Pons (tissue), 1 donor: ENCODE data around the gene STXBP3.
A peak's percentile ranks its signal among the peaks of the same experiment; 100 is the strongest.

Experiments used
- DNase-seq: peaks from one replicate; pipeline ENCODE4 v3.0.0-alpha.2; 2016; ENCODE audit warnings: low spot score

STXBP3 gene

DNA sequence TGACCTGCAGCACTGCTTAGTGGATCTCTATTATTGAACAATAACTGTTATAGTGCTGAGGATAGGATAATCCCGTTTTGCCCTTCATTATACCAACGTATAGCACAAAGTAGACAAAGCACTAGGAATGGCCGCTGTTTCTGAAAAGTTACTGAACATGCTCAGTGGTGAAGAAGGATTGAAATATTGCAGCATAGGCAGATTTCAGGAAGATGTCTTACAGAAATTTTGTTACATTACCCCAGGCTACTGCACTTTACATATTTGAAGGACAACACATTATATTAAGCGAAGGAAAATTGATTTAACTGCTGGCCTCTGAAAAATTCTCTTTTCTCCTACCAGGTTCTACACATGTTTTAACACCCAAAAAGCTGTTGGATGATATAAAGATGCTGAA, 62.0 kb downstream of the STXBP3 start:
- DNase-seq: no peak

DNA sequence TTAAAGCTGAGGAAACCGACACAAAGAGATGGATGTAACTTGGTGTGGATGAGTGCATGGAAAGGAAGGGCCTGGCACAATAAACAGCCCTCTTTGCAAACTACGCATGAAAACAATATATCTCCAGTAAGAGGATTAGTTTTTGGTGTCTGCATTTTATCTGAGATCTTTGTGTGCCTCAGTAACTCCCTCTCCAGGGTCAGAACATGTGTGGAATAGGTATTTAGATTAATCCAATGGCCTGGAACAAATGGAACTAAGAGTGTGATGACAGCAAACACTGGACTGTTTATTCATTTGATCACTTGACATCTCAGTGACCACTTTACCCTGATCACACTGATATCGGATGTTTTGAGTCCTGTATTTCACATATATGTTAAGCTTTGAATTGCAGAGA, 65.1 kb downstream of the STXBP3 start:
- DNase-seq: no peak

DNA sequence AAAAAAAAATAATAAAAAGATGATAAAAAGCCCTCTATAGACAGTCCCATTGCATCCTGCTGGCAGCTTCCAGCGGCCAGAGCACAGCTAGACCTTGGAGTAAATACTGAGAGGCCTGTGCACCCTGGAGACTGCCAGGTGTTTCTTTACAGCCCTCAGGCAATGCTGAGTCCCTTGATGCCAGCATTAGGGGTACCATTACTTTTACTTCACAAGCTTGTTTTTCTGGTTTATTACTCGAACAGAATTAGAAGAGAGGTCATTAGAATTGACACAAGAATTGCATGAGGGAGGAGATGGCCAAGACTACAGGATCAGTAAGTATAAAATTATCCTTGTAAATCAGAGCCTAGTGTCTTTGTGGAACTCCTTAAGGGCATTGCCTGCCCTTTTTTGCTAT, 66.9 kb downstream of the STXBP3 start:
- no peak for DNase-seq

DNA sequence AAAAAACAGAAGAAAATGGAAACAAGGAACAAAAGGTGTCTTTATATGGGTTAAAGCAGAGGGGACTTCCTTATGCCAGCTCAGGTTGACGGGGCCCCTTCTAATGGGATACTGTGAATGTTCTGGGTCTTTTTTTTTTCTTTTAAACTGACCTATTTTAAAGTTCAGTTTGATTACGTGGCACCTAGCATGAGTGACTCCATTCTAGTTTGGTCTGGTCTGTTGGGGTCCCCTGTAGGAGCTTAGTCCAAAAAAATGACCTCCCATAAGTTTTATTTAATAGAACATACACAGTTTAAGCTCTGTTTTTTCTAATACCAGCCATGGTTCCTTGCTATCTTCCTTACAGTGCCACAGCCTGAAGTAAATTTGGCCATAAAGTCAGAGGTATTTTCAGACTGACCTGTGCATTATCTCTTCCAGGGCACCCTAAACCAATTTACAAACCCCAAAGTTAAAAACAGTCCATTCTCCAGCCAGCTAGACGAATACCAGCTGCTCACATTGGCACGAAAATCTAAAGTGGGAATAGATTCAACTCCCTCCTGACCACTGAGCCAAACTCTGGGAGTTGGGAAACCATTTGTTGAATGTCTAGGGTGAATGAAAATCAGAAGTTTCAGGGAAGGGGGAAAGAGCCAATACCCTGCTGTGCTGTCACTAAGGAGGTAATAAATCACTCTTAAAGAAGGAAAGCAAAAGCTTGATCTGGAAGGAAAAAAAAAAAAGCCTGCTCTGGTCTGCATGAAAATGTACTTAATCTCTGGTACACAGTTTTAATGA, 68.1 kb downstream of the STXBP3 start:
- peak; percentile 79 for DNase-seq

DNA sequence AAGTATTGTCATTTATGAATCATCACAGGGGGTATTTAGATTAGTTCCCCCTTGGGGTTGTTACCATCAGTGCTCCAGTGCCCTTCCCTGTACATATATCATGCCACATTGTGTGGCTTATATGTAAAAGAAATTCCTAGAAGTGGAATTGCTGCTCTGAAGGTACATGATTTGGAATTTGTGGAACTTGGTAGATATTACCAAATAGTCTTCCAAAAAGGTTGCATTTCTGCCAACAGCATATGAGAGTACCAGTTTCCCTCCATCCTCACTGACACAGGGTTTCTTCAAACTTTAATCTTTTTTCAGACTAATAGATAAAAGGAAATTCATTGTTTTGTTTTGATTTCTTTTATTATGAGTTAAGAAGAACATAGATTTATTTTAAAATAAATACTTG, 69.1 kb downstream of the STXBP3 start:
- peak; percentile 31 for DNase-seq

DNA sequence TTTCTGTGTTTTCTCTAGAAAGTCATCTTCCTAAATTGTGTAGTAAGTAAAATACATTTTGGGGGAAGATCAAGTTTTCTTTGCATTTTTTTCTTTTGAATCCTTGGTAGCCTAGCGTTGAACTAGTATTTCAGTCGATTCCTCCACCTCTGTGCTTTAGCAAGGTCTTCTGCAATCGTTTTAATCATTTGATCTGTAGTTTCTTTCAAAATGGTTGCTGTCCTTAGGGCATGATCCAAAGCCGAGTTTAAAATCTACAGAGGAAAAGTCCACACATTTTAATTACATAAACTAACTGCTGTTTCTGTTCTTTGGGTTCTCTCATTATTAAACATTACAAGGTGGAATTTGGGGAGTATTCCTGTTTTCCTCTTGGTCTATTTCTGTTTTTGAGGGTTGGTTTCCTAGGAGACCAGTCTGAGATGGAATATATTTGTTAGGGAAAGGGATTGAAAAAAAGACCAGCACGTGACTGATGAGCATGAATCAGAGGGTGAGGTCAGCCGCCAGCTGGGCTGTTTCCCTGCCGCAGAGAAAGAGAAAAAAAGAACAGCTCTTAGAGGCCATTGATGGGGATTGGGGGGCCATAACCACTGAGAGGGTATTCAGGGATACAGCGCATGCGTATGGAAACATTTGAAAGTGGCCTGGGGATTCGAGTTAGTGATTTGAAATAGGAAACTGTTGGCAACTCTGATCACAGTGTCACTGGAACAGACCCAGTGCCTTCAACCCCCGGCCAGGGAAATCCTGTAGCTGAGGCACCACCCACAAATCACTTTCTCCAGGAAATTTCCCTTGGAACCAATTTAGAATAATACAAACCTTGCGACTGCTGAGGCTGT, 69.8 kb downstream of the STXBP3 start:
- peak; percentile 96 for DNase-seq

DNA sequence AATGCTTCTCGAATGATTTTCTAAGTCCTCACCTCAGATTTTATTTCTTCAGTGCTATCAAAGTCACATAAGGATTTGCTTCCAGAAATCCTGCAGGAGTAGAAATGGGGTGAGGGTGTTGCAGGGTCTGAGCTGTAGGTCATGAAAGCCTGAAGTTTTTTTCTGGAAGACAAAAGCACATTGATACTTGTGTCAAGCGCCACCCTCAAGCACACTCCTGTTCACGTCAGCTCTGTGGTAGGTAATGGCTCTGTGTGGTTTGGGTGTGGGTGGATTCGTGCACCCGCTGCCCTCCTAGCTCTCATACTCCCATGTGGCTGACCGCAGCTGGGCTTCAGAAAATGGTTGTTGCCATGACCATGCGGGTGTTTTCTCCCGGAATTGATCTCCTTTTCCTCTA, 70.5 kb downstream of the STXBP3 start:
- peak; percentile 78 for DNase-seq

DNA sequence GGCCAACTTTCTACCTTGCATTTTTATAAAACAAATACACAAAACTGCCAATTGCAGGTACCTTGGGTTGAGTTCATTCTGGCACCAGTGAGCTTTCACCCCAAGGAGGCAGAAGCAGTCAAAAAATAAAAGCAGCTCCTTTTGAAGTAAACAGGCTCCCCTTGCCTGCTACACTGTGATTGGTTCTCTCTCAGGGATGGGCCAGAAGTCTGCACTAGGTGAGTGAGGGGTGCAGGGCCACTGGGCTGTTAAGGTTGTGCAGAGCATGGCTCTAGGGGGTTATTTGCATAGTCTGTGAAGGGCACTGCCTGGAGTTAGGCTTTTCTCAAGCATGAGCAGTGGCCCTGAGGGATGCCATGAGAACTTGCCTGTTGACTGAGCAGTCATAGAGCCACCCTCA, 71.3 kb downstream of the STXBP3 start:
- DNase-seq: no peak

DNA sequence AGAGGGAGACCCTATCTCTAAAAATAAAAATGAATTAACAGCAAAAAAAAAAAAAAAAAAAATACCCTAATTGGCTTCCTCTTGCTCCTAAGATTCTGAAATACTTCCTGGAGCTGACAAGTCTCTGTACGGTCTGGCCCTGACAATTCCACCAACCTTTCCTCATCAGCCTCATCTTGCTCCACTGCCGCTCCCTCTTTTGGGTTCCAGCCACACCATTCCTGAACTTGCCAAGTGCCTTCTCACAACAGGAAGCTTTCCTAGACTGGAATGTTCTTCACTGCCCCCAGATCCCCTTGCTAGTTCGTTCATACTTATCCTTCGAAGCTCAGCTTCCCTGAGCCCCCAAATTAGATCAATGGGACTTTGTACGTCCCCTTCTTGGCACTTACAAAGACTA, 73.4 kb downstream of the STXBP3 start:
- DNase-seq: no peak

DNA sequence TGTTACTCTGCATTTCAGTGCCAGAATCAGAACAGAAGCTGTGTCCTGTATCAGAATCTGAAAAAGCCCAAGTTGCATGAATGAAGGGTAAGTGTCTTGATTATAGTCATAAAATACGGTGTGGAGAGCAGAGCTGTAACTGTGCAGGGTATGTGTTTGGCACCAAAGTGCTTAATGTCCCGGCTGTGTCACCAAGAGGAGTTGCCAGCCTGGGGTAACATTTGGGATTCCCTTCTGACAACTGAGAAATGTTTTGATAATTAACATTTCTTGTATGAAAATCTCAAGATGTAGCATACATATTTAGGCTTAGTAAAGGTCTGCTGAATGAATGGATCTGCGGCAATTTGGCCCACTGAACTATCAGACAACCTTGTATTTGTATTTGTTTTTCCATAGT, 77.2 kb downstream of the STXBP3 start:
- no peak for DNase-seq

DNA sequence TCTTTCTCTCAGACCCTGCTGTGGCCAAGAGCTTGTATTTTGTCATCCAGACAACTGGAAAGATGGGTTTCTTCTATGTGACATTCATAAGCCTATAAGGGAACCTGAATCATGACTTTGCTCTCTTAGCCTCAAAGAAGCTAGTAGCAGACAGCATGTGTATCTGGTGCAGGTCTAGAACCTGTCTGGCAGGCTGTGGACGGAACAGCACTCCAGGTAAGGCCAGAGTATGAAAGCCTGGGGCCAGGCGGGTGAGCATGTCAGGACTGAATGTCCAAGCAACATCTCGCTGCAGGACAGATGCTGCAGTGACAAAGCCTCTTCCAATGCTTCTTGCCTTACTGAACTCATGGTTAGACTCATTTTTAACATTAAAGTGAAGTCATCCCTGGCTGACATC, 77.6 kb downstream of the STXBP3 start:
- DNase-seq: no peak

DNA sequence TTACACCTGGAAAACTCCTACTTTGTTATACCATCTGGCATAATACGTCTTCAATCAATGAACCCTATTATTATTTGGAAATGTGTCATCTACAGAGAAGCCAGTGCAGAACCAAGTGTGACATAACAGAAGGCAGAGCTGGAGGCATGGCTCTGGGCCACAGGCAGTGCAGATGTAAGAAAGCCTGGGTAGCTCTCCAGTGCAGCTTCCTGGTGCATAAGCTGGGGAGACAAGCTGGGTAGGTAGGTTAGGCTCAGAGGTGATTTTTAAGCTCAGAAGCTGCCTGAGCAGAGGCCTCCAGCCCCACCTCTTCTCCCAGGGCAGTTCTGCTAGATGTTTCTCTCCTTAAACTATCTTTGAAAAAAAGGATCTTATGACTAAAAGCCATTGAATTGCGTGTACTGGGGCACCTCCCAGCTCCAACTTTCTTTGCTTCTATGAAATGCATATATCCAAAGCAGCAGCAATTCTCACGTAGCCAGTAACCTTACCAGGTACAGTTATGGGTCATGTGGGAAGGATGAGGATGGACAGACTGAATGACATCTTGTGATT, 79.7 kb downstream of the STXBP3 start:
- peak; percentile 46 for DNase-seq

DNA sequence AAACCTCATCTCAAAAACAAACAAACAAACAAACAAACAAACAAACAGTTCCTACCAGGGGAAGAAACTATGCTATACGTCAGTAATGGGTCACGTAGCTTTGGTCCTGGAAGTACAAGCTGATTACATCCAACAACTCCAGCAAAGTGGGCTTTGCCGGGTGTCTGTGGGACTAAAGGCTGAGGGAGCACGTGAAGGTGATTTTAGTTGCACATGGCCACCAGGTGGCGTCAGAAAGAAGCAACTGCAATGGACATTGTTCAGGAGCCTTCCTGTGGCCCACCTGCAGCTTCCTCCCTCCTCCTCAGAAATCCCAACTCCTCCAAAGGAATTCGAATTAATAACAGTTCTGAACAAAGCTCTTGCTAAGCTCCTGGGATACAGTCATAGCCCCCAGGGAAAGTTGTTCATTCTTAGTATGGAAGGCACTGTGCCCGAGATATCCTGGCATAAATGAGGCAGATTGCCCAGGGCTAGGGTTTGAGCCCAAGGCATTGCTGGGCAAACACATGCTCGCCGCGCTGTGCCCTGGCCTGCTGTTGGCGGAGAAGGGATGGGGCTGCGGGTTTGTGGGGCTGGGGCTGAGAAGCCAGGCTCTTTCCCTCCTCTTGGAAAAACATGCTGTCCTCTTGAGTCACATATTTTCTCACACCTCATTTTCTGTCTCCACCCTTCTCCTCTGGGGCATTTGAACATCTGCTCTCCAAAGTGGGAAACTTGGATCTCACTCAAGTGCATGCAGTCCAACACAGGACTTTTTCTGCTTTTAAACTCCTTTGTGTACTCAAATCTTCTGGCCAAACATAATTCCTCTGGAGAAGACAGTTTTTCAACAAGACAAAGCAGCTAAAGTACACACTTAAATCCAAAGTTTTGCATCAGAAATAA, 81.8 kb downstream of the STXBP3 start:
- DNase-seq: peak; percentile 87

DNA sequence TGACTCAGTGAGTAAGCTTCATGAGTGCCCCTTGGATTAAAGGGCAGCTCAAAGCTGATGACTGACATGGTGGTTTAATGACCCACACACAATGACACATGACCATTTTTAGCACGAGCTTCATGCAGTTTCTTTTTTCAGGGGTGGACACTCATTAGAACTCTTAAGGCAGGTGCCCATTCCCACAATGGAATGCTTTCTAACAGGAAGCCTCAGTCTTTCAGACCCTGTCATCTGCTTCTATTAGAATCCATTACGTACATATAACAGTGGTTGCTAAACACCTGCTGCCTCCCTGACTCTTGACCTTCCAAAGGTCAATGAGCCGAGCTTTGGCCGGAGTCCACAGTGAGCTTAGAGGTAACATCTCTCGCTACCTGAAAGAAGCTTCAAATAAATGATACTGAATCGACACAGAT, 83.0 kb downstream of the STXBP3 start:
- DNase-seq: peak; percentile 34

DNA sequence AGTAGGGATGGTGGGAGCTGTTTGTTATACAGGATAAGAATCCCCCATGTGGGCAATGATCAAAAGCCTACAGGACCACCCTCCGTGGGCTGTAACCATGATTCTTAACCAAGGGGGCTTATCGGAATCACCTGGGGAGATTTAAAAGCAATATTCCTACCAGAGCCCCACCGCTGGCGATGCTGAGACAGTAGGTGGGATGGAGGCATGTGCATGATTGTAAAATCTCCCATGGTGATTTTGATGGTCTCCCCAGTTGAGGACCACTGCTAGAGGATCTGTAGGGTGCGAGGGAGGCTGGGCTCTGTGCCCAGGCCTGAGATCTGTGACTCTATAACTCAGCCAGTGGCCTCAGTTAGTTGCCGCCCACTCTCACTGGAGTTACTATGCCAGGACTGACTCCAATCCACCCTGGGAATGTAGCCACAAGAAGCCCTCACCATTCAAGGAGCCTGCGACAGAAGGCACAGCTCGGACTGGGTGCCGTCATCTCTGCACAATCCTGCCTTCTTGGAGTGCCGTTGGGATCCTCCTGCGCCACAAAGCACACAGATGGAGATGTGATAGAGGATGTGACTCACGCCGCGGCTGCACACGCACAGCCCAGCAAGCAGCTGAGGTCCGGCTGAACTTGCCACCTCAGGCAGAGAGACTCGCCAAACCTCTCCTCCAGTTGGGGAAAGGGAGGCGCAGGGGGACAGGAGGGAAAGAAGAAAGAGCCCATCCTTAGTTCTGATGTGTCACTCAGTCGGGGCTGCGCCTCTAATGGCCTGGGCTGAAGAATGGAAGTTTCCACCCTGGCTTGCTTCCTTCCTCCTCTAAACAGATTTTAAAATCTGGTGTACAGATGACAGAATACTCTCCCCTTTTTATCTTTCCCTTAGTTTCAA, 83.9 kb downstream of the STXBP3 start:
- DNase-seq: peak; percentile 71

DNA sequence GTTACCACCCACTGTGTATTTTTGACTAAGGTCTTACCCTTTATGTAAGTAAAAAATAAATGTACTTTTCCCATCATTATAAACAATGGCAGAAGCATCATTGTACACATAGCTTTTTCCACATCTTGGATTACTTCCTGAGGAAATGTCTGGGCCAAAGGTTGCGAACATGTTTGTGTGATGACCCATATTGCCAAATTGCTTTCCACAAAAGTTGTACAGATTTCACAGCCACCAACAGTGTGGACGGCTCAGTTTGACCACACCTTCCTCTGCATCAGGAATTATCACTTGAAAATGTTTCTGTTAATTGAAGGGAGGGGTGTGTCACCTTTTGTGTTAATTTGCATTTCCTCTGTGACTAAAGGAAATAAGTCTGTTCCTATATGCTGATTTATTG, 84.8 kb downstream of the STXBP3 start:
- DNase-seq: no peak

DNA sequence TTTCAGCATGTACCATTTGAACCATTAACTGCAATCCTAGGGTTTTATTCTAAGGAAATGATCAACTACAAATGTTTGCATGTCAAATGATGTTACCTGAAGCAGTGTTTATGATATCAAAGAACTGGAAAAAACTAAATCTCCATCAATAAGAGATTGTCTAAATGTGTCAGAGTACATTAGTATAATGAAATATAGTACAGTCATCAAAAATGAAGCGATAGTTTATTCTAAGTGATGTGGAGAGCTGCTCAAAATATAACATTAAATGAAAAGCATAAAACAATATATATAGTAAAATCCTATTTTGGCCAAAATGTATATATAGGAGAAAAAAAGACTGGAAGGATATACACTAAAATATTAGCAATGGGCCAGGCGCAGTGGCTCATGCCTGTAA, 86.5 kb downstream of the STXBP3 start:
- no peak for DNase-seq

DNA sequence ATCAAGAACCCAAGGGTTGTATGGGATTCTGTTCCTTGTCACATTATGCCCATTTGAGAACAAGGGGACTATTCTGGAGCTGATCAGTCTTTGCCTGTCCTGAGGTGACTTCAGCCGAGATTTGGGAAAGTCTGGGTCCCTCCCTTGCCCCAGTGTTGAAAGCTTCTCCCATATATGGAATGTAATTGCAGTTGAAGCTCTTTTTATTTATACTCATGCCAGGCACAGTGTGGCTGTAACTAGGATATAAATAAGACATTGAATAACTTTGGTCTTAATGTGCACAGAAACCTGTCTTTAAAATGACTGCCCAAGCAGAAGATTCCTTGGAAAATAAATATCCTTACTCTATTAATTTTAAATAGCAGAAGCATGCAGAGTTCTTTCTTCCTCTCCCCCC, 95.2 kb downstream of the STXBP3 start:
- DNase-seq: no peak

DNA sequence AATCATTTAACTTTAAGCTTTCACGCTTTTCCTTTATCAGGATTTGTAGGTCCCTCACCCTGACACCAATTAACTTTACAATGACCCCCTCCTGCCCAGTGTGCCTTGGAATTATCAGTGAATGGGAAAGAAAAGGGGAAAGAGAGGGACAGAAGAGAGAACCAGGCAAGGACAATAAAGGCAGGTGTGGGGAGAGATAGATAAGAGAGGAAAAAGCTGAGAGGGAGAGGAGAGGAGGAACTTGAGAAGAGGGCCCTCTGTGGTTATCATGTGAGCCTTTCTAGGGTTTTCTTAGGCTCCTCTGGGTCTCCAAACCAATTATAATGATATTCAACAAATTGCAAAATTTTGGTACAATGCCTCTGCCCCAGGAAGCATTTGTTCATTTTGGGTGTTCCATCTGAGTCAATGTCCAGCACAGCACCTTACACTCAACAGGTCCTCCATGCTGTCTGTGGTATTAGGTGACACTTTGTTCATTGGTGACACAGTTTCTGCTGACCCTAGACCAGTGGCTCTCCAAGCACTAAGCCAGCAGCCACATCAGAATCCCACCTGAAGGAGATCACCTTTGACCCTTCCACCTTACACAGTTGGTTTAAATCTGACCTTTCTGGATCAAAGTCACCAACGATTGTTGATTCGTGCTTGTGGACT, 96.2 kb downstream of the STXBP3 start:
- no peak for DNase-seq

DNA sequence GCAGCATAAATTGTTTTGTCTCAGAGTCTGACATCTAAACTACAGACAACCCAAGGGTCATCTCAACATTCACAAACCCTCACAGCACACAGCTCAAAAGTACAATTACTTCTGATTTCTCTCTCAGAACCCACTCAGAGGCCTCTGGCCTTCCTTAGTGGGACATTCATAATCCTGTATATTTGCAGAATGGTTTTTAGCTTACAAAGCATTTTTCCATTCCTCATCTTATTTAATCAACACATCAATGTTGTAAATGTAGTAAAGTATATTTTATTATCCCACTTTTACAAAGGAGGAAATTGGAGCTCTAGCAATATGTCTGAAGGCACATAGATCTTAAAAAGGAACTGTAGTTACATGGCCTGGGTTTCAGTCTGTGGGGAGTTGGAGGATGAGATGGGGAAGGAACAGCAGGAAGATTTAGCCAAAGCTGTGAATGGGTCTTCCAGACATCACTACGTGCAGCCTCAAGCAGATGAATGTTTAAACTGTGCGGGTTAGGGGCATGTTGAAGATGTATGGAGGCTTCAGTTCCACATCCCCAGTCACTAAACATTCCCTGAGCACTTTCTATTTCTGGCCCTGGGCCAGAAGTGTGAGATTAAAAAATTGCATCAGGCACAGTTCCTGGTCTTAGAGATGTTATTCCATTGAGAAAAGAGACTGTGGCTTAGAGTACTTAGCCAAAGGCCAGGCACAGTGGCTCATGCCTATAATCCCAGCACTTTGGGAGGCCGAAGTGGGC, 97.1 kb downstream of the STXBP3 start:
- no peak for DNase-seq
